Spleen (tissue), 11 donors: ENCODE data around the gene TRAPPC4. TPM values are rescaled to one million over a fixed set of nuclear protein-coding genes. Genes with fewer than 3 reads are reported as not detected.

Source experiments
- DNase-seq: peaks from one replicate; pipeline ENCODE4 v3.0.0-alpha.2; 2020
- H3K27ac ChIP-seq, 8 donors: fragments of 200-600 bp; sonication (generic) in 7 of 8; 1 replicate in 4 of 8; 2 replicates in 4 of 8; pipeline versions ENCODE4 v1.5.0 to v1.8.0; 2016 to 2021; ENCODE audit warnings: inconsistent platforms in 4 of 8, mild to moderate bottlenecking in 4 of 8, moderate library complexity in 1 of 8
- H3K27me3 ChIP-seq, 7 donors: fragments of 200-600 bp; sonication (generic) in 6 of 7; replicated peaks in 1 of 7; 1 replicate in 4 of 7; 2 replicates in 3 of 7; pipeline versions ENCODE4 v1.5.0 to v1.8.0; 2016 to 2021; ENCODE audit warnings: inconsistent platforms in 3 of 7, mild to moderate bottlenecking in 1 of 7
- H3K36me3 ChIP-seq, 6 donors: fragments of 200-600 bp; sonication (generic) in 5 of 6; 1 replicate in 4 of 6; 2 replicates in 2 of 6; pipeline versions ENCODE4 v1.5.0 to v1.8.0; 2016 to 2021; ENCODE audit warnings: inconsistent platforms in 2 of 6
- H3K4me1 ChIP-seq, 6 donors: fragments of 200-600 bp; sonication (generic) in 5 of 6; 1 replicate in 3 of 6; 2 replicates in 3 of 6; pipeline versions ENCODE4 v1.5.0 to v1.8.0; 2016 to 2021; ENCODE audit warnings: inconsistent platforms in 3 of 6
- H3K4me3 ChIP-seq, 8 donors: fragments of 200-600 bp; sonication (generic) in 7 of 8; 1 replicate in 4 of 8; 2 replicates in 4 of 8; pipeline versions ENCODE4 v1.5.0 to v1.8.0; 2016 to 2021; ENCODE audit warnings: inconsistent platforms in 4 of 8, mild to moderate bottlenecking in 4 of 8, moderate library complexity in 2 of 8
- H3K9me3 ChIP-seq, 8 donors: fragments of 200-600 bp; sonication (generic) in 7 of 8; 1 replicate in 4 of 8; 2 replicates in 4 of 8; pipeline versions ENCODE4 v1.5.0 to v1.8.0; 2016 to 2021; ENCODE audit warnings: inconsistent platforms in 4 of 8
- CTCF ChIP-seq, 11 experiments: fragments of 200-600 bp in 7 of 11; fragments of 450-650 bp in 4 of 11; sonication (generic) in 4 of 11; IDR thresholded peaks in 8 of 11; conservative IDR thresholded peaks in 3 of 11; 1 replicate in 7 of 11; 2 replicates in 4 of 11; pipeline versions ENCODE4 v1.4.0 to v1.8.0; 2016 to 2021; ENCODE audit warnings: antibody characterized with exemption in 11 of 11, inconsistent platforms in 4 of 11, mild to moderate bottlenecking in 1 of 11
- POLR2A ChIP-seq, 3 donors: fragments of 450-650 bp; IDR thresholded peaks; one replicate each; pipeline ENCODE4 v1.5.1; 2017; ENCODE audit warnings: antibody characterized with exemption in 3 of 3, mild to moderate bottlenecking in 1 of 3
- POLR2AphosphoS5 ChIP-seq, 3 donors: sonication (generic); formaldehyde crosslinking; IDR thresholded peaks; one replicate each; pipeline ENCODE4 v1.5.1; 2017; ENCODE audit warnings: antibody characterized with exemption in 3 of 3
- WGBS, 5 donors: extraction: QIAGEN DNeasy Blood & Tissue Kit in 3 of 5; methylation state at CpG; one replicate each; pipeline versions ENCODE4 v1.1.5 to v1.1.7; 2013 to 2018; 5-methylcytosine and 5-hydroxymethylcytosine counted together
- intact Hi-C: fragments of 100-400 bp; cut with DNase I; formaldehyde crosslinking; loops from one replicate; pipeline ENCODE4 v1.15.0; 2023; ENCODE audit warnings: low total_unique reads
- polyA plus RNA-seq, 3 donors: library from polyadenylated mRNA; stranded (reverse); fragments of 200-250 nt; gene quantifications; one replicate each; pipeline ENCODE4 v1.2.1, GENCODE V29; 2013
- total RNA-seq, 7 donors: library from RNA; depleted of rRNA in 3 of 7; stranded (reverse); fragments of >200 nt in 3 of 7; fragmentation: NEBNext Ultra II Directional in 4 of 7; extraction: Animal tissue kit (Norgen Biotek cat#: 25700) in 4 of 7; gene quantifications; one replicate each; pipeline versions ENCODE4 v1.1.0 to v1.2.1, GENCODE V29; 2016 to 2021
- donor health status: healthy with polysubstance abuse.
- donor health status: DM: no; HTN: no; CAD: no; lungs with moderate emphysema.
- donor health status: DM: no; HTN: no; CAD: no.
- donor health status: Bipolar disorder and iron deficiency.
- donor health status: healthy.
- donor health status: DM: no; HTN: no; CAD: no.
- donor health status: DM: yes; HTN: yes; CAD: no.

Gene TRAPPC4
- total and polyA plus RNA-seq, 10 donors: 33.1 to 61.8 (median 53.5) TPM

- DNase-seq: peak; percentile 0
- Histone ChIP-seq H3K9me3 (no peaks in the 10 kb centered on the region), H3K27ac (no peak overlapping the region), H3K4me1 (no peaks in the 10 kb centered on the region), H3K36me3 (peaks cover 0 to 100% (median 63%) of the 10 kb centered on the region in 6 donors), H3K27me3 (no peaks in the 10 kb centered on the region), H3K4me3 (no peak overlapping the region)
- TF ChIP-seq CTCF (IDR thresholded peaks at IDR 0.05 in 8 of 11, conservative IDR thresholded peaks at IDR 0.05 in 3 of 11): no peak
- TF ChIP-seq POLR2AphosphoS5 (IDR thresholded peaks at IDR 0.05): no peak
- no peak for TF ChIP-seq POLR2A (IDR thresholded peaks at IDR 0.05)
- 79 to 86% (median 82%) methylated on average over 4 of the region's 4 CpGs for WGBS, 5 donors
- intact Hi-C loops: no loop called here
Observed at GRCh38 chr11:119006656-119007055, 11.9 kb upstream of the TRAPPC4 start.

DNA sequence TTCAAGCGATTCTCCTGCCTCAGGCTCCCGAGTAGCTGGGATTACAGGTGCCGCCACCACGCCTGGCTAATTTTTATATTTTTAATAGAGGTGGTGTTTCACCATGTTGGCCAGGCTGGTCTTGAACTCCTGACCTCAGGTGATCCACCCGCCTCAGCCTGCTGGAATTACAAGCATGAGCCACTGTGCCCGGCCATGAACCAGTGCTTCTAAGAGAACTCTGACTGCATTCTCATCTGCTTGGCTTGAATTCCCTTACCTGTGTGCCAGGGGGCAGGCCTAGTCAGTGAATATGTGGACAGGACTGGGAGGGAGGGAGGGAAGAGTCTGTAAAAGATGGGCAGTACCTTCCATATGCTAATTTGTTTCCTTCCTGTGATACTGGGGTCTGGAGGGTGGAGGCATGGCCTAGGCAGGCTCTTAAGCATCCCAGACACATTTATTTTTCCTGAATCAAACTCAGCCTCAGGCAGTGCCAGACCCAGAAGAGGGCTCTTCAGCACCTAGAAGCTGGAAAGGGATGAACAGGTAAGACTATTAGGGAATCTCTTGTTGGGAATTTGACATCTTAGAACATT lies 7.0 kb upstream of the TRAPPC4 start:
- Histone ChIP-seq H3K27ac (no peak overlapping the region), H3K36me3 (peaks cover 0 to 100% (median 82%) of the 10 kb centered on the region in 6 donors), H3K9me3 (no peaks in the 10 kb centered on the region), H3K4me3 (no peak overlapping the region), H3K4me1 (peaks cover 12 to 24% (median 16%) of the 10 kb centered on the region in 6 donors), H3K27me3 (no peaks in the 10 kb centered on the region)
- intact Hi-C loops: no loop called here
- TF ChIP-seq CTCF (IDR thresholded peaks at IDR 0.05 in 8 of 11, conservative IDR thresholded peaks at IDR 0.05 in 3 of 11) (no peak), POLR2A (IDR thresholded peaks at IDR 0.05) (no peak), POLR2AphosphoS5 (IDR thresholded peaks at IDR 0.05) (no peak)
- DNase-seq: peak; percentile 59
- WGBS, 5 donors: 90 to 96% (median 92%) methylated on average over 5 to 6 of the region's 6 CpGs

GRCh38 chr11:119012629-119013170 lies 5.9 kb upstream of the TRAPPC4 start:
- Histone ChIP-seq H3K4me3 (no peak overlapping the region), H3K4me1 (peaks cover 21 to 35% (median 28%) of the 10 kb centered on the region in 6 donors), H3K9me3 (no peaks in the 10 kb centered on the region), H3K27ac (peak overlapping the region in 1 of 8 donors; percentile 3), H3K27me3 (no peaks in the 10 kb centered on the region), H3K36me3 (peaks cover 0 to 95% (median 72%) of the 10 kb centered on the region in 6 donors)
- TF ChIP-seq CTCF (IDR thresholded peaks at IDR 0.05 in 8 of 11, conservative IDR thresholded peaks at IDR 0.05 in 3 of 11) (no peak), POLR2AphosphoS5 (IDR thresholded peaks at IDR 0.05) (no peak), POLR2A (IDR thresholded peaks at IDR 0.05) (no peak)
- whole genome bisulfite sequencing, 5 donors: 78 to 90% (median 86%) methylated on average over 3 of the region's 3 CpGs
- no peak for DNase-seq
- intact Hi-C loops: no loop called here

GRCh38 chr11:119014209-119014924 lies 4.2 kb upstream of the TRAPPC4 start:
- 92 to 97% (median 95%) methylated on average over 17 of the region's 17 CpGs for WGBS, 5 donors
- intact Hi-C loops: no loop called here
- peak in 1 of 3 donors; percentile 23 for TF ChIP-seq POLR2AphosphoS5 (IDR thresholded peaks at IDR 0.05)
- no peak for TF ChIP-seq CTCF (IDR thresholded peaks at IDR 0.05 in 8 of 11, conservative IDR thresholded peaks at IDR 0.05 in 3 of 11)
- no peak overlapping the region for H3K4me3 ChIP-seq
- peaks cover 0 to 79% (median 62%) of the 10 kb centered on the region in 6 donors for H3K36me3 ChIP-seq
- no peaks in the 10 kb centered on the region for H3K9me3 ChIP-seq
- peak; percentile 52 for DNase-seq
- no peak overlapping the region for H3K27ac ChIP-seq
- no peaks in the 10 kb centered on the region for H3K27me3 ChIP-seq
- H3K4me1 ChIP-seq: peaks cover 21 to 43% (median 31%) of the 10 kb centered on the region in 6 donors
